NT2/D1 (cell line): Measurements from ENCODE around the gene USH2A.

Experiments used
- DNase-seq: peaks from one replicate; pipeline ENCODE4 v3.0.0-alpha.2; 2011; ENCODE audit warnings: low read depth, low spot score
- H3K27me3 ChIP-seq: 2 replicates; pipeline ENCODE4 v1.6.0; 2011; ENCODE audit warnings: mild to moderate bottlenecking; ENCODE audit not compliant: insufficient read length, insufficient read depth
- H3K36me3 ChIP-seq: 2 replicates; pipeline ENCODE4 v1.6.1; 2011; ENCODE audit warnings: mild to moderate bottlenecking, low read length, mixed read lengths; ENCODE audit not compliant: insufficient read depth, insufficient read length
- H3K4me1 ChIP-seq: 2 replicates; pipeline ENCODE4 v1.5.1; 2011; ENCODE audit not compliant: insufficient read depth, insufficient read length
- H3K4me3 ChIP-seq: 2 replicates; pipeline ENCODE4 v1.5.1; 2011; ENCODE audit warnings: low read depth; ENCODE audit not compliant: insufficient read length
- H3K9ac ChIP-seq: 2 replicates; pipeline ENCODE4 v1.6.0; 2011; ENCODE audit warnings: low read depth; ENCODE audit not compliant: insufficient read length
- H3K9me3 ChIP-seq: 2 replicates; pipeline ENCODE4 v1.5.1; 2011; ENCODE audit warnings: mild to moderate bottlenecking, low read length; ENCODE audit not compliant: insufficient read depth
- SUZ12 ChIP-seq: IDR thresholded peaks from 2 replicates; pipeline ENCODE4 v1.6.1; 2011; ENCODE audit not compliant: insufficient read length, insufficient read depth; ENCODE audit errors: extremely low read depth
- YY1 ChIP-seq: IDR thresholded peaks from 2 replicates; pipeline ENCODE4 v1.6.1; 2011; ENCODE audit not compliant: insufficient read length, insufficient read depth
- ZNF274 ChIP-seq: IDR thresholded peaks from 2 replicates; pipeline ENCODE4 v1.6.1; 2011; ENCODE audit warnings: mild to moderate bottlenecking, low read depth, low read length

The USH2A gene

GRCh38 chr1:216124192-216124781 is 299.0 kb downstream of the USH2A start:
- no peak for TF ChIP-seq YY1
- TF ChIP-seq SUZ12, result no peak
- no peak for TF ChIP-seq ZNF274
- Histone ChIP-seq H3K36me3 (no peaks in the 10 kb centered on the region), H3K4me1 (no peaks in the 10 kb centered on the region), H3K9ac (no peak overlapping the region), H3K4me3 (no peak overlapping the region), H3K9me3 (peaks cover 18% of the 10 kb centered on the region; the same call in 1 of the 2 replicates), H3K27me3 (no peaks in the 10 kb centered on the region)
- DNase-seq, result no peak

GRCh38 chr1:216123446-216124191 is 299.6 kb downstream of the USH2A start:
- Histone ChIP-seq H3K36me3 (no peaks in the 10 kb centered on the region), H3K27me3 (no peaks in the 10 kb centered on the region), H3K4me1 (no peaks in the 10 kb centered on the region), H3K9ac (no peak overlapping the region), H3K9me3 (peaks cover 18% of the 10 kb centered on the region; the same call in 1 of the 2 replicates), H3K4me3 (no peak overlapping the region)
- TF ChIP-seq SUZ12, result no peak
- no peak for TF ChIP-seq YY1
- TF ChIP-seq ZNF274, result no peak
- DNase-seq, result no peak

GRCh38 chr1:216119600-216119999 is 303.6 kb downstream of the USH2A start:
- Histone ChIP-seq H3K9me3 (peaks cover 15% of the 10 kb centered on the region; the same call in 1 of the 2 replicates), H3K4me3 (no peak overlapping the region), H3K9ac (no peak overlapping the region), H3K27me3 (no peaks in the 10 kb centered on the region), H3K4me1 (no peaks in the 10 kb centered on the region), H3K36me3 (no peaks in the 10 kb centered on the region)
- peak; percentile 16 for DNase-seq
- TF ChIP-seq ZNF274, result no peak
- no peak for TF ChIP-seq YY1
- no peak for TF ChIP-seq SUZ12

- H3K4me1 ChIP-seq, result no peaks in the 10 kb centered on the region
- TF ChIP-seq ZNF274 (no peak), SUZ12 (no peak), YY1 (no peak)
- no peak overlapping the region for H3K4me3 ChIP-seq
- H3K9ac ChIP-seq, result no peak overlapping the region
- H3K36me3 ChIP-seq, result no peaks in the 10 kb centered on the region
- no peaks in the 10 kb centered on the region for H3K9me3 ChIP-seq
- no peak for DNase-seq
- H3K27me3 ChIP-seq, result no peaks in the 10 kb centered on the region
These were observed 309.1 kb downstream of the USH2A start for GRCh38 chr1:216114180-216114579.

- H3K4me3 ChIP-seq, result no peak overlapping the region
- no peaks in the 10 kb centered on the region for H3K36me3 ChIP-seq
- no peaks in the 10 kb centered on the region for H3K4me1 ChIP-seq
- no peaks in the 10 kb centered on the region for H3K27me3 ChIP-seq
- no peak overlapping the region for H3K9ac ChIP-seq
- no peaks in the 10 kb centered on the region for H3K9me3 ChIP-seq
- DNase-seq, result no peak
- no peak for TF ChIP-seq ZNF274
- TF ChIP-seq YY1, result no peak
- TF ChIP-seq SUZ12, result no peak
These were observed 310.1 kb downstream of the USH2A start for GRCh38 chr1:216113181-216113580.

GRCh38 chr1:216111842-216112241 is 311.4 kb downstream of the USH2A start:
- Histone ChIP-seq H3K4me1 (no peaks in the 10 kb centered on the region), H3K9ac (no peak overlapping the region), H3K36me3 (no peaks in the 10 kb centered on the region), H3K4me3 (no peak overlapping the region), H3K9me3 (no peaks in the 10 kb centered on the region), H3K27me3 (no peaks in the 10 kb centered on the region)
- TF ChIP-seq SUZ12, result no peak
- no peak for TF ChIP-seq ZNF274
- TF ChIP-seq YY1, result no peak
- DNase-seq, result no peak

- H3K9me3 ChIP-seq, result no peaks in the 10 kb centered on the region
- H3K36me3 ChIP-seq, result no peaks in the 10 kb centered on the region
These were observed 327.8 kb downstream of the USH2A start for GRCh38 chr1:216095400-216095799.

More at GRCh38 chr1:216095400-216095799, 327.8 kb downstream of the USH2A start:
- no peaks in the 10 kb centered on the region for H3K27me3 ChIP-seq
- no peak overlapping the region for H3K4me3 ChIP-seq
- TF ChIP-seq SUZ12 (no peak), YY1 (no peak), ZNF274 (no peak)
- DNase-seq, result peak; percentile 63
- H3K9ac ChIP-seq, result no peak overlapping the region
- H3K4me1 ChIP-seq, result peaks cover 2% of the 10 kb centered on the region
